Psoas muscle (tissue), 8 donors: ENCODE data around the gene CACNA1E. TPM values are rescaled to one million over a fixed set of nuclear protein-coding genes. Genes with fewer than 3 reads are reported as not detected.

Experiments used
- ATAC-seq, 4 donors: fragments of 200-7000 bp; cut with Tn5 transposase; one replicate each; pipeline ENCODE4 v1.9.1; 2020; ENCODE audit warnings: moderate library complexity in 3 of 4, mild to moderate bottlenecking in 2 of 4
- DNase-seq, 2 donors: peaks; one replicate each; pipeline ENCODE4 v3.0.0-alpha.2; 2020
- H3K27ac ChIP-seq: fragments of 200-600 bp; one replicate; pipeline ENCODE4 v1.8.0; 2022
- H3K27me3 ChIP-seq, 3 donors: fragments of 200-600 bp in 1 of 3; one replicate each; pipeline versions ENCODE4 v1.6.1 to v1.8.0; 2013 to 2022; ENCODE audit warnings: low read length in 2 of 3, mild to moderate bottlenecking in 2 of 3, moderate library complexity in 1 of 3; ENCODE audit not compliant: insufficient read depth in 3 of 3
- H3K36me3 ChIP-seq, 2 donors: fragments of 200-600 bp in 1 of 2; one replicate each; pipeline versions ENCODE4 v1.6.1 to v1.8.0; 2013 to 2022; ENCODE audit warnings: low read depth in 1 of 2, mild to moderate bottlenecking in 1 of 2, moderate library complexity in 1 of 2; ENCODE audit not compliant: insufficient read depth in 1 of 2
- H3K4me1 ChIP-seq: fragments of 200-600 bp; one replicate; pipeline ENCODE4 v1.8.0; 2022
- H3K4me3 ChIP-seq: fragments of 200-600 bp; one replicate; pipeline ENCODE4 v1.8.0; 2022; ENCODE audit warnings: mild to moderate bottlenecking
- H3K9me3 ChIP-seq: fragments of 200-600 bp; one replicate; pipeline ENCODE4 v1.8.0; 2022
- CTCF ChIP-seq: fragments of 200-600 bp; IDR thresholded peaks from one replicate; pipeline ENCODE4 v1.8.0; 2022; ENCODE audit warnings: antibody characterized with exemption
- WGBS, 3 donors: extraction: QIAGEN DNeasy Blood & Tissue Kit; methylation state at CpG; one replicate each; pipeline versions ENCODE4 v1.1.6 to v1.1.7; 2013; 5-methylcytosine and 5-hydroxymethylcytosine counted together
- intact Hi-C, 2 donors: fragments of 100-400 bp; cut with DNase I; formaldehyde crosslinking; loops; one replicate each; pipeline versions ENCODE4 v1.11.0 to v1.14.2; 2022
- polyA plus RNA-seq, 3 donors: library from polyadenylated mRNA; stranded (reverse); fragments of 200-250 nt; gene quantifications; one replicate each; pipeline ENCODE4 v1.2.3, GENCODE V29; 2013
- total RNA-seq, 4 donors: library from RNA; stranded (reverse); fragmentation: NEBNext Ultra II Directional in 2 of 4; extraction: Animal tissue kit (Norgen Biotek cat#: 25700) in 2 of 4; gene quantifications; one replicate each; pipeline versions ENCODE4 v1.2.1 to v1.2.4, GENCODE V29; 2021 to 2023
- donor health status: healthy with polysubstance abuse.
- donor health status: DM: no; HTN: no; CAD: no; lungs with moderate emphysema.
- donor health status: Bipolar disorder and iron deficiency.
- donor health status: healthy.
- donor health status: DM: yes; HTN: yes; CAD: no.
- donor health status: DM: no; HTN: no; CAD: no.
- donor health status: DM: no; HTN: no; CAD: no.
- donor health status: DM: yes; HTN: yes; CAD: no.

The CACNA1E gene
- total and polyA plus RNA-seq, 7 donors: 0.03 to 0.06 (median 0.05) TPM; not detected in 3

GRCh38 chr1:181768930-181769280 lies 285.6 kb downstream of the CACNA1E start:
- intact Hi-C loops: no loop called here
- WGBS, 3 donors: 88 to 91% (median 89%) methylated on average over 4 of the region's 4 CpGs

GRCh38 chr1:181769846-181770245 lies 286.5 kb downstream of the CACNA1E start:
- Histone ChIP-seq H3K4me3 (no peak overlapping the region), H3K27ac (no peak overlapping the region), H3K4me1 (no peaks in the 10 kb centered on the region), H3K36me3 (no peaks in the 10 kb centered on the region), H3K9me3 (no peaks in the 10 kb centered on the region), H3K27me3 (no peaks in the 10 kb centered on the region)
- no peak for ATAC-seq
- TF ChIP-seq CTCF: no peak
- intact Hi-C loops: no loop called here
- no peak for DNase-seq

More at GRCh38 chr1:181768930-181769280, 285.6 kb downstream of the CACNA1E start:
- no peak overlapping the region for H3K27ac ChIP-seq
- H3K36me3 ChIP-seq: no peaks in the 10 kb centered on the region
- no peak for TF ChIP-seq CTCF
- no peaks in the 10 kb centered on the region for H3K4me1 ChIP-seq
- no peak overlapping the region for H3K4me3 ChIP-seq
- H3K9me3 ChIP-seq: no peaks in the 10 kb centered on the region
- no peak for ATAC-seq
- no peak for DNase-seq
- H3K27me3 ChIP-seq: no peaks in the 10 kb centered on the region

- H3K27me3 ChIP-seq: no peaks in the 10 kb centered on the region
- no peak for DNase-seq
- no peak for TF ChIP-seq CTCF
- no peaks in the 10 kb centered on the region for H3K36me3 ChIP-seq
- no peaks in the 10 kb centered on the region for H3K9me3 ChIP-seq
- WGBS, 3 donors: 61 to 73% (median 62%) methylated on average over 1 of the region's 1 CpG
- H3K4me3 ChIP-seq: no peak overlapping the region
- H3K4me1 ChIP-seq: no peaks in the 10 kb centered on the region
- intact Hi-C loops: no loop called here
- ATAC-seq: no peak
- H3K27ac ChIP-seq: no peak overlapping the region
Observed at GRCh38 chr1:181772714-181773113, 289.4 kb downstream of the CACNA1E start.

GRCh38 chr1:181776044-181776443 lies 292.7 kb downstream of the CACNA1E start:
- intact Hi-C loops: no loop called here
- Histone ChIP-seq H3K4me3 (no peak overlapping the region), H3K36me3 (no peaks in the 10 kb centered on the region), H3K9me3 (no peaks in the 10 kb centered on the region), H3K27ac (no peak overlapping the region), H3K4me1 (no peaks in the 10 kb centered on the region), H3K27me3 (no peaks in the 10 kb centered on the region)
- no peak for TF ChIP-seq CTCF
- 92 to 95% (median 93%) methylated on average over 10 of the region's 10 CpGs for WGBS, 3 donors
- DNase-seq (no peak), ATAC-seq (no peak)

GRCh38 chr1:181777286-181777685 lies 294.0 kb downstream of the CACNA1E start:
- intact Hi-C loops: no loop called here
- no peak overlapping the region for H3K4me3 ChIP-seq
- H3K9me3 ChIP-seq: no peaks in the 10 kb centered on the region
- no peak overlapping the region for H3K27ac ChIP-seq
- no peaks in the 10 kb centered on the region for H3K27me3 ChIP-seq
- ATAC-seq (no peak), DNase-seq (no peak)
- no peaks in the 10 kb centered on the region for H3K4me1 ChIP-seq
- no peaks in the 10 kb centered on the region for H3K36me3 ChIP-seq
- TF ChIP-seq CTCF: no peak
- WGBS, 3 donors: 90 to 98% (median 91%) methylated on average over 2 of the region's 2 CpGs
